Measurements from ENCODE around the gene RAD51AP1. TPM values are rescaled to one million over a fixed set of nuclear protein-coding genes. Genes with fewer than 3 reads are reported as not detected.
A peak's percentile ranks its signal among the peaks of the same experiment; 100 is the strongest.

RAD51AP1 gene
- total RNA-seq, 1 donor, result 2.2 TPM

DNA sequence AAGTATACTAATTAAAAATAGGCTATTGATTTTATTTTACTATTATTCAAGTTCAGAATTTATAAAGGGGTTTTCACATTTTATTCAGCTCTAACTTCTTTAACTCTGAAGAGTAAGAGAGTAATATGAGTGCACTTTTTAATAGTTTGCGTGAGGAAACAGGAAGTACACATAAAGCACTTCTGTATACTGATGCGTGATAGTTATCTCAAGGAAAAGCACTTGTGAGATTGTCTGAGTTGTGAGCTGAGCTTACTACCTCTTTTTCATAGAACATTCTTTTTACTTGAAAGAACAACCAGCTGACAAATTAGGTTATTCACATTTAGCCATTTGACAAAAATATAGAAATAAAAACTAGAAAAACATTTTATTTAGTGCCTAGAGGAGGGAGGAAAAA is 1.9 kb downstream of the RAD51AP1 start:
- DNase-seq (ENCODE audit: low read depth in 2 of 3, low spot score in 2 of 3), result peak in 1 of 3 donors; percentile 21

DNA sequence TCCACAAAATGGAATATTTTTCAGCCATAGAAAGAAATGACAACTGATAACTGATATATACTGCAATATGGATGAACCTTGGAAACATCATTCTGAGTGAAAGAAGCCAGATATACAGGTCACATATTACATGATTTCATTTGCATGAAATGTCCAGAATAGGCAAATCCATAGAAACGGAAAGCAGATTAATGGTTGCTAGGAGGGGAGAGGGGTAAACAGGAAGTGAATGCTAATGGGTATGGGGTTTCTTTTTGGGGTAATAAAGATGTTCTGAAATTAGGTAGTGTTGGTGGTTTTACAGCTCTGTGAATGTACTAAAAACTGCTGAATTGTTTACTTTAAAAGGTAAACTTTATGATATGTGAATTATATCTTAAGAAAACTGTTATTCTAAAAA is 6.5 kb downstream of the RAD51AP1 start:
- no peak for DNase-seq (ENCODE audit: low read depth in 2 of 3, low spot score in 2 of 3)

DNA sequence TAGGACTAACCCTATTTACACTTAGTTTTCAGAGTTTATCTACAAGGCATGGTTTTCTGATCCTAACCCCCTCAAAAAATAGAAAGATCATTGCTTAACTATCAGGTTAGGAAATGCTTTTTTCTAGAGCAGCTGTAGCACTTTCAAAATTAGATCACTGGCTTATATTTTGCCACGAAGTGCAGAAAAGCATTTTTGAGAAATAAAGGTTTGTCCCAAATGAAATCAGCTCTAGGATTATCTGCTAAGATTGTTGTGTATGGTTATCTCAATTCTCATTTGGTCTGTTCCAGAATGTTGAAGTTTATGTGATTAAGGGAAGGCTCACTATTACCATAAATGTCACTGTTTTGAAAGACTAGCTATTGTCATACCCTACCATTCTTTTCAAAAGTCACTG is 13.5 kb downstream of the RAD51AP1 start:
- DNase-seq (ENCODE audit: low read depth in 2 of 3, low spot score in 2 of 3), result no peak

DNA sequence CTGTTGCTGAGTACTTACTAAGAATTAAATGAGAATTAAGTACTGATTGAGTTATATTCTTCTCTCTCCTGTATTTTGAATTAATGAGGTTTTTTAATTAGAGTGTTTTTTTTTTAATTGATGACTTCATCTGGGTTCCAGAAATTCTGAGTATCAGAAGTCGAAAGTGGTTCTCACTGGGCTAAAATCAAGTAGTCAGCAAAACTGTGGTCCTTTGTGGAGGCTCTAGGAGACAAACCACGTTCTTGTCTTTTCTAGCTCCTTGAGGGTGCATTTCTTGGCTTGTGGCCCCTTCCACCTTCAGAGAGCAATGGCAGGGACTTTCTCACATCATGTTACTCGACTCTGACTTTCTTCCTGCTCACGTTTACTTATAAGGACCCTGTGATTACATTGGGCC is 15.3 kb downstream of the RAD51AP1 start:
- DNase-seq (ENCODE audit: low read depth in 2 of 3, low spot score in 2 of 3), result no peak

DNA sequence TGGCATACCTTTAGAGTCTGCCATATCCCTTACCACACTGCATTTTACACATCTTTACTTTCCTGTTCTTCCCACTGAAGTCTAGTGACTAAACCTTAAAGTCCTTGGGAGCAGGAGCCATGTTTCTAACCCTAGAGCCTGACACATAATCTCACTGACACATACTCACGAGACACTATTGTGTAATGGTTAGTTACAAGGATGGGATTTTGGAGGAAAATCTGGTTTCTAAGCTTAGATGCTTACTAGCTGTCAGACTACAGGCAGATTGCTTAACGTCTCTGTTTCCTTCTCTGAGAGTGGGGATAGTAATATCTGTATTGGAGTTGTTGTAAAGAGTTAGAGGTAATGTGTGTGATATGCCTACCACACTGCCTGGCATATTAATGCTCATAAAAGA is 17.1 kb downstream of the RAD51AP1 start:
- no peak for DNase-seq (ENCODE audit: low read depth in 2 of 3, low spot score in 2 of 3)

DNA sequence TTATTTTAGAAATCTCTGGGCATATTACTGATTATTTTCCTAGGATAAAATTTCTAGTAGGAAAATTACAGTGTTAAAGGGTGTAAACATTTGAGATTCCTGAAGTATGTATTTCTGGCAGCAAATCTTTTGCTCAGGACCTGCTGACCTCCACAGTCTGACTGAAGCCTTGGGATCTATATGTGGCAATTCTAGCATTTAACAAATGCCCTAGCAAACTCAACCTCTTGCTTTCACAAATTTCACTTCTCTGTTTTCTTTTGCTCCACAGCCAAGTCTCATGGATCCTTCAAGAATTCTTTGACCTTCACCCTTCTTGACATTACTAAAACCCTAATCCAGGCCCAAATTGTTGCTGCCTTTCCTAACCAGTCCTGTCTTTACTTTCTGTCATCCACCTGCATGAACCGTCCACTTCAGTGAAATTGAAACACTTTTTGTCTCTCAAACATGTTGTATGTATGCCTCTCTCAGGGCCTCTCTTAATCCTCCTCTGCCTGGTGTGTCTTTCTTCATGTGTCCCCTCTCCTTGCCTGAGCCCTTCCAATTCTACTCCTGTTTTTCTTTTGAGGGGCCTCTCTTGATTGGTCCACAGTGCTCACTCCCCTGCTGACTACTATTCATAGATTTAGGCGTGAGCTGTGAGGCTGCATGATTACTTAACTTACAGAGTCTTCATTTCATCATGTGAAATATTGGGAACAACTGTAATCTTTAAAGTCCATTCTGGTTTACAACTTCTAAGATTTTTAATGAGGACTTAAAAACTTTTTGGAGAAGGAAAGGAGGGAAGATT is 18.2 kb downstream of the RAD51AP1 start:
- no peak for DNase-seq (ENCODE audit: low read depth in 2 of 3, low spot score in 2 of 3)

DNA sequence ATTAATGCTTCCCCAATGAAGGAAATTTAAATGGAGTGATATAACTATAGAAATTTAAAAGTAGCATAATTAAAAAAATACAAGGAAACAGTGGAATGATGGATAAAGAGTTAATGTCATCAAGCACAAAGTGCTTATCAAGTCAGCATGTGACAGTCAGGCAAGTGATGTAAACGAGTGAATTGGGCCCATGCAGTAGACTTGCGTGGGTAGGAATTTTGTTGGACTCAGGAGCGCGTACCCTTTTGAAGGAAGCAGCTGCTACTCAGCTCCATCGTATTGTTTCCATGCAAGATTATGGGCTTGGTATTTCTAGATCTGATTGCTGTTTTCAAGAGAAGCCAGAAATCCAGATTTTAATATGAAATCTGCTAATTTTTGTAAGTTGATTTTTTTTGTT is 18.9 kb downstream of the RAD51AP1 start:
- no peak for DNase-seq (ENCODE audit: low read depth in 2 of 3, low spot score in 2 of 3)

DNA sequence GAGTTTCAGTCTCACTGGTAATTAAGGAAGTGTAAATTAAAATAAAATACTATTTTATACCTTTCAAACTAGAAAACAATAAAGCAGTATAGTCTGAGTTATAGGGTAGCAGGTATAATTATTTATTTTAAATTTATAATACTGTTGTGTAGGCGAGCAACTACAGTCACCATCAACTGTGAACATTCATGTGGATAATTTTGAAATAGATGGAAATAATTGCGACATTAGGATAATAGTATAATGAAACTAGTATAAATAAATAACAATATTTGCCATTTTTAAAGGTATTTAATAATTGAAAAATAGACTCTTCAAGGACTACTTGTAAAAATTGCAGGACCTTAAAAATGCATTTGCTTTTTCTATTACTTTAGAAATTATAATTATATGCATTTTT is 19.5 kb downstream of the RAD51AP1 start:
- no peak for DNase-seq (ENCODE audit: low read depth in 2 of 3, low spot score in 2 of 3)

DNA sequence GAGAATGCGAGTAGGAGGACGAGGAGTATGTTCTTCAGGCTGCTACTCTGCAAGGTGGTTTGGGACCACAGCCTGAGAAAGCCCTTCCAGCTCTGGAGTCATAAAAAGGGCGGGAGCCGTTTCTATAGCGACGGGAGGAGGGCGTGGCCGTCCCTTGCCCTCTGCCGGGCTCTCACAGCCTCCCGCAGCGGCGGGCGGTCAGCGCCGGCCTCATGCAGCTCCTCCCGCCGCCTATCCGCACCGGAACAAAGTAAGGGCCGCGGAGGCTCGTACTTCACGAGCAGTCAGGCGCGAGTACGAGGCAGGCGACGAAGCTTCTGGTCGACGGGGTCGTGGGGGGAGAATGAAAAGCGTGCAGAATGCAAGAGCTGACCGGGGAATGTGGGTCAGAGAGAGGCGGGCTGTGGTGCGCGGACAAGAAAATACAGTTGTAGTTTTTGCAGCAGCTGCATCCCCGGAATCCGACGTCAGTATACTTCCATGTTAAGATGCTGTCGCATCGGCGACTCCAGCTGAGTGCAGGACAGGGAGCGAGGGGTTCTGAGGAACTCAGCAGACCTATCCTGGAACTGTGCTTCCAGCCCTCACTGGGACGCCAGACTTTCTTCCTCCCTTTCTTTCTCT is 23.5 kb downstream of the RAD51AP1 start, which contains the start of gene DYRK4:
Gene DYRK4, plus strand, starts transcription at position 175 of the 624 bp plus-strand sequence. Its CDS starts 38 bp downstream, at position 213.
- DNase-seq (ENCODE audit: low read depth in 2 of 3, low spot score in 2 of 3), result peak in 2 of 3 donors; percentile 43 to 47

DNA sequence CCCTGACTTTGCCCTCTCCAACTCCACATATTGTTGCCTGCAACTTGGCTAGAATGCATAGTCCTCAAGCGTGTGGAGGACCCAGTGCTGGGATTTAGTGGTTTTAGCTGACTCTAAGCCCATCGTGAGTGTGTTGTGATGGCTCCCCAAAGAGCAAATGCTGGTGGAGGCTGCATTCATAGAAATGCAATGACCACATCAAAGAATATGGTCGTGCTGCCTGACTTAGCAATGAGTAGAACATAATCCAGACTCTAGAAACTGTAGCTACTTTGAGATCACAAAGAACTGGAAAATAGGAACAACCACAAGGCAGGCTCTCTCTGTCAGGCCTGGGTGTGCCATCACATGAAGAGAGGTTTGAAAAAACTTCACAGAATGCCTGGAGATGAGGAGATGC is 24.6 kb downstream of the RAD51AP1 start:
- DNase-seq (ENCODE audit: low read depth in 2 of 3, low spot score in 2 of 3), result no peak

DNA sequence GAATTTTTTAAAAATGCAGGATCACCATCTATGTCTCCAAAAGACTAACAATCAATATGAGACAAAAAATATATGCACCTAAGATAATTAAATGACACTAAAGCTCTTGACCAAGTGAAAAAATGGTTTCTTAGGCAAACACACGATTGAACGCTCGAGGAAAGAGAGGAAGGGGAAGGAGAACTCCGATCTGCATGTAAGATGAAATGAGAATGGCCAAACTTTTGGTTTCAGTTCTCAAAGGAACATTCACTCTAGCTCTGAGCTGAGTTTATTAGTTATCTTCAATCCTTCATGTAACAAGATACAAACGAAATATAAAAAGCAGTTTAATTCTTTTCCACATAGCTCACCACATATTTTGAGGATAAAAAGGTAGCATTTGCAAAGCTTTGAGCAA is 26.1 kb downstream of the RAD51AP1 start:
- DNase-seq (ENCODE audit: low read depth in 2 of 3, low spot score in 2 of 3), result peak in 2 of 3 donors; percentile 7 to 36

DNA sequence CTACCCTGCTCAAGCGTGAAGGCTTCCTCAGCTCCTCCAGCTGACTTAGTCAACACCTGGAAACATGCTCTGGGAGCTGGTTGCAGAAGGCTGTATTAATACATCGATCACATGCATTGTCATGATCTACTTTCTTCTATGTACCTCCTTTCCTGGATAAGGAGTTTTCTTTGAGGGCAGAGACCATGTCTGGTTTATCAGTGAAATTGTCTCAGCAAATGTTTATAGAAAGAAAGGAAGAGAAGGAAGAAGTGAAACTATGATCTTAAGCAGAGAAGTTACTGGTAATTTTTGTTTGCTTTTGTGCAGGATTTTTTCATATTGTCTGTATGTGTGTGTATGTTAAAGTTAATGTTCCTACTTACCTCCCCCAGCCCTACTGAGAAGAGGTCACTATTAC is 27.8 kb downstream of the RAD51AP1 start:
- no peak for DNase-seq (ENCODE audit: low read depth in 2 of 3, low spot score in 2 of 3)

DNA sequence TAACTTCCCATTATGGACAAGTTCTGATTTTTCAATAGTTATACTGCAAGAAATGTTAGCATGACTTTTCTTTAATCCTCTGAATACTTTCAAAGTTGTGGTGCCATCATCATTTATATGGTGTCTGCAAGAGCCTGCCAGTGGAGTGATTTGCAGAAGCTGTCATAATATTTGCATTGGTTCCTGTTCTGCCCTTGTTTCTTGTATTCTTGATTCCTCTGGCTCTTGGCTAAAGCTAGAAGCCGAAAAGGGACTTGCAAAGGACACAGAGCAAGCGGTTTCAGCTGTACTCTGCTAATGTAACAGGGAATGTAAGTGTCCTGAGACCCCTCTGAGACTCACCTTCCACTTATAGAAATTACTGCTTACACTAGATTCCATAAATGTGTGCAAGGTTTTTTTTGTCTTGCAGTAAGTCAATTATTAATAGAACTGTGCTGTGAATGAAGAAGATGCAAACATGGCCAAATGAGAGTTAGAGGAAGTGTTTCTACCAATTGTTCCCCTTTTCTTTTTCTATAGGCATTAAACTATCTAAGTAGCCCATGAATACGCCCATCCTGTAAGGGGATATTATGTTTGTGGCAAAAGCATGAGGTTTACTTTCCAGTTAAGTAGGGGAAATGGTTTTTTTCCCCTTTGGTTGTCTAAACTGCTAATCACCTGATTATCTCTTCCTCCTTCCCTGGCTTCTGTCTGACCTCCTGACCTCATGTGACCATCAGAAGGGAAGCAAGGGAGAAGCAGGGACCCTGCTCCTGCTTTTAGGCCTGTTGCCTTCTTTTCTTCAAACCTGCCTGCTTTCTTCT is 28.6 kb downstream of the RAD51AP1 start:
- DNase-seq (ENCODE audit: low read depth in 2 of 3, low spot score in 2 of 3), result peak in 2 of 3 donors; percentile 35 to 67

DNA sequence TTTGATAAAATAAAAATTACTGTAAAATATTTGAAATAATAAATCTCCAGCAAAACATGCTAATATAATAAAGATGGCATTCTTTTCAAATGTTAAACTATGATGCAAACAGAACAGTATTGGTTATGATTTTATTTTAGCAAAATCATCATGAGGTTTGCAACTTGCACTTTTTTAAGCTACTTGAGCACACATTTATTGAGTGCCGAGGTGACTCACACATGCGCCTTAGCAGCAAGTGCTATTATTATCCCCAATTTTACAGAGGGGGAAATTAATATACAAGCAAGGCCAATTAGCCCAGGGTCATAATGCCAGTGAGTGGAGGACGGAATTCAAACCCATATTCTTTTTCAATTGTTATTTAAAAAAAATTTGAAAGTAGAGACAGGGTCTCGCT is 30.6 kb downstream of the RAD51AP1 start:
- DNase-seq (ENCODE audit: low read depth in 2 of 3, low spot score in 2 of 3), result no peak

DNA sequence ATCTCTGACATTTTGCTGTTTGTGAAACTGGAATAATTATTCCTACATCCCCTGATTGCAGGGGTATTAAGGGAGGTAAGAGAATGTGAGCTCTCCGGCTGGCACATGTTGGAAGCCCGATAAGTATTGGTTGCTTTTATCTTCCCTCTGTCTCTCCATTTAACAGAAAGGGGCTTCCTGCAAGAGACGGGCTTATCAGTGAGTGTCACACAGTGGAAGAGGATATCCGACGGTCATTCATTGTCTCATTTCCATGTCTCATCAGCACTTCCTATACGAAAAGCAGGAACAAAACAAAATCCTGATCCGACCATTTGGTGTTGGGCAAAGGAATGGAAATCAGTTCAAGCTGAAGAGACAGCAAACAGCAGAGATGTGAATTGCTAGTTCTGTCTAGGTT is 34.0 kb downstream of the RAD51AP1 start:
- no peak for DNase-seq (ENCODE audit: low read depth in 2 of 3, low spot score in 2 of 3)

DNA sequence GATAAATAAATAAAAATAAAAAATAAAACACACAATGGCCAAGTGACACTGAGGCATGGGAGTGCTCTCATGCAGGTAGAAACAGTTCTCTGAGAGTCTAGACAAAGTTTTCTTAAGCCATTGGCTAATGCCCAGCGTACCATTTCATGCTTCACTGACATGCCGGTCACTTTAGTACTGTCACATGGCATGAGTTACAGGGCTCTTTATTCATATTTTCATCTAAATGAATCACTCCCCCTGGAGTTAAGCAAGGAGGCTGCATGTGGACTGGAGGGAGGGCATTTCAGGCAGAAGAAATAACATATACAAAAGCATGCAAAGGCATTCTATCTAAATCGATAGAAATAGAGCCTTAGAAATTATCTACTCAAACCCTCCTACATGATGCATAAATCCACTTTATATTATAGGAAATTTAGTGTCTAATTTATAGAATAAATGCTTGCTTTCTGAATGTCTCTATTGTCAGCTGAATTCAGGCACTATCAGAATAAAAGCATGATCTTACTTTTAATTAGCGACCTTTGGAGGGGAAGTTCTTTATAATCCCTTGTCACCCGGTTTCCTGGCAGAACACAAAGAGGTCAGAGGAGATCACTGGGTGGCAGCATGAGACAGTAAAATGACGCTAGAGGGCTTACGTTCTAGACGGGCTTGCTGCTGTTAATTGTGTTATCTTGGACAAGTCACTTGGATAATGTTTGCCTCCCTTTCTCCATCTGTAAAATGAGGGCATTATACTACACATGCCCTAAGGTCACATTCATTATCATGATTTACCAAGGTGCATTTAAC is 40.8 kb downstream of the RAD51AP1 start:
- peak in 2 of 3 donors; percentile 57 to 80 for DNase-seq (ENCODE audit: low read depth in 2 of 3, low spot score in 2 of 3)

DNA sequence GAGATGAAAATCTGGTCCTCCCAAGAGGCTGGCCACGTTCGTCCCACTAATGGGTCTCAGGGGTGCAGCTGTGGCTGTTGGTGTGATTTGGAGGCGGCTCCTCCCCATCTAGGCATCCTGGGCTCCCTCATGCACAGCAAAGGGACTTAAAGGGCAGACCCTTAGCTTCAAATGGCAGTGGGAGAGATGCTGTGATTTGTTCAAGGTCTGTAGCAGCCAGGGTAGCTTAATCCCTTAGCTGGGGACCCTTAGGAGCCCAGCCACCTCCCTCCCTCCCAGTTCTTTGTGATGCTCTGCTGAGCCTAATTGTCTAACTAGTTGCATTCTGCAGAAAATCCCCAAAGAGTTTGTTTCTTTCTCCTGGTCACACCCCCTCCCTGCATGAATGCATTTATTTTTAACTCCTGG is 41.6 kb downstream of the RAD51AP1 start:
- DNase-seq (ENCODE audit: low read depth in 2 of 3, low spot score in 2 of 3), result no peak

DNA sequence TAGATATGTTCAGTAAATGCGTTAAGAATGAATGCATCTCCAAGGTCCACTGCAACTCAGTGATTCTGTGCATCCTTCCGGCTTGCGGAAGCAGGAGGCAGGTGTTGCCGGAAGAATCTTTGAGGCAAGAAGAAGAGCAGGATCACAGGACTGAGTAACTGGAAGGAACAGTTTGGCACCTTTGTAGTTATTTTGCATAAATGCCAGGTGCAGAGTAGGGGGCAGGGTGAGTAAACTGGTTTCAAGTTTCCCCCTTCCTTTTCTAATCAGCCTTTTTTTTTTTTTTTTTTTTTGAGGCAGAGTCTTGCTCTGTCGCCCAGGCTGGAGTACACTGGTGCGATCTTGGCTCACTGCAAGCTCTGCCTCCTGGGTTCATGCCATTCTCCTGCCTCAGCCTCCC is 45.6 kb downstream of the RAD51AP1 start:
- no peak for DNase-seq (ENCODE audit: low read depth in 2 of 3, low spot score in 2 of 3)

DNA sequence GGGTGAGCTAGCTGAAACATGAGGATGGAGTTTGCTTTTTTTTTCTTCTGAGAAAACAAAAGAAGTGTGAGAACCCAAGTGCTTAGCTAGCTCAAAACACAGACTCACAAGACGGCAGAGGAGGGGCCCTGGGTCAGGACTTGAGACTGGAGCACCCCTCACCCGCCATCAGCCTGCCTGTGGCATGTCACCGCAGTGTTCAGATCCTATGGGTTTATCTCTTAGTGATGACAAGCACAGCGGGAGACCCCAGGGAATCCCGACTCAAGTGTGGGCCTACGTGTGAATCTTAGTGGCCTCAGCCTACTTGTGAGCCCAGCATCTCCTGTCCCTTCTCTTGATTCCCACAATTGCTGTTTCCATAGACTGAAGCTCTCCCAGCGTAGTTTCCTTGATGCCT is 46.2 kb downstream of the RAD51AP1 start:
- no peak for DNase-seq (ENCODE audit: low read depth in 2 of 3, low spot score in 2 of 3)

DNA sequence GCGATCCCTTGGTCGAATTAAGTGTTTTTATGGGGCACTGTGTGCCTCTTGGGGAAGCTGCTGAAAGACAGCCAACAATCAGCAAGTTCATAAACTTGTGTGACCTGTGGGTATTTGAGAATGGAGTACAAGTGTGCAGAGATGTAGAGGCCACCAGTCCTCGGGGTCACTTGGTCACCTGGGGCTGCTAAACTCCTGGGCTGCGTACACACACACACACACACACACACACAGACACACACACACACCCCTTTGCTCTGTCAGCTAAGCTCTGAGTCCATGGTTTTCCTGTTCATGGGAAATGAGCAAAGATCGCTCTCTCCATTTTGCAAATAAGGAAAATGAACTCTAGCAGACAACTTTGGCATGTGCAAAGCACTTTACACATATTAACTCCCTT is 47.8 kb downstream of the RAD51AP1 start:
- no peak for DNase-seq (ENCODE audit: low read depth in 2 of 3, low spot score in 2 of 3)

DNA sequence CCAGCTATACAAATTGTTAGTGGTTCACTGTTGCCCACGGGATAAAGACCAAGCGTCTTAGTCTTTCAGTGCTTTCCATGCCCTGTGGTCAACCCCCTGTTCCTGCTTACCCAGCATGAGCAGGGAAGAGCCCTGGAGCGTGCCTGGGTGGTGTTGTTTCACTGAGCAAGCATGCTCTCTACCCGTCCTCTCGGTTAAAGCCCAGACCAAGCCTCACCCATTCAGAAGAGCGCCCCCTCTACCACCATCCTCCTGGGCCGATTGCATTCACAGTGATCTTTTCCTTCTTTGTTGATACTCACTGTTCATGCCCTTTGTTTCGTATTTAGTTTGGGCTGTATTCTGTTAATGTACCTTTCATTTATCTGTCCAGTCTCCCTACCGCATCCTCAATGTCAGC is 48.4 kb downstream of the RAD51AP1 start:
- no peak for DNase-seq (ENCODE audit: low read depth in 2 of 3, low spot score in 2 of 3)

Measured in hematopoietic multipotent progenitor cell (in vitro differentiated cells).